GM12878 (cell line): ENCODE measurements around the gene WDR17. TPM values are rescaled to one million over a fixed set of nuclear protein-coding genes. Genes with fewer than 3 reads are reported as not detected.

Source experiments
- ATAC-seq: fragments of 200-7000 bp; cut with Tn5 transposase; 3 replicates; pipeline ENCODE4 v1.9.1; 2020; ENCODE audit warnings: mild to moderate bottlenecking, moderate library complexity
- BruUV-seq: library from RNA; stranded (reverse); fragments of 400-500 nt; replicated peaks from 2 replicates; lab custom pipeline; 2021; lab: Mats Ljungman, UMichigan
- CTCF ChIA-PET: fragments of 300-600 bp; sonication (Branson Sonifier 250); formaldehyde crosslinking; extraction: SDS; loops from one replicate; lab custom pipeline; 2021; ENCODE audit warnings: inconsistent platforms; lab: Yijun Ruan, JAX
- POLR2A ChIA-PET: fragments of 350-600 bp; formaldehyde crosslinking; extraction: SDS; loops from one replicate; lab custom pipeline; 2021; ENCODE audit warnings: inconsistent platforms; lab: Charles Lee
- RAD21 ChIA-PET: fragments of 300-600 bp; sonication (Branson Sonifier 250); formaldehyde crosslinking; loops from one replicate; lab custom pipeline; 2023; ENCODE audit warnings: antibody characterized with exemption; ENCODE audit not compliant: unreplicated experiment; lab: Charles Lee
- SMC1A ChIA-PET: fragments of 300-600 bp; sonication (Branson Sonifier 250); formaldehyde crosslinking; loops from one replicate; lab custom pipeline; 2023; ENCODE audit not compliant: unreplicated experiment, uncharacterized antibody; lab: Charles Lee
- DNase-seq: peaks from one replicate; pipeline ENCODE4 v3.0.0-alpha.2; 2011; ENCODE audit warnings: low read depth, low spot score
- FAIRE-seq: peaks from 3 replicates; lab custom pipeline; 2011; peaks lifted over from hg19 to GRCh38; lab: Jason Lieb, UNC
- H2AFZ ChIP-seq: 2 replicates; pipeline ENCODE4 v1.6.0; 2011; ENCODE audit warnings: low read depth, low read length, control low read depth; ENCODE audit not compliant: control insufficient read depth
- H3K27ac ChIP-seq: 2 replicates; pipeline ENCODE4 v1.5.1; 2011; ENCODE audit warnings: control low read depth; ENCODE audit not compliant: control insufficient read depth, insufficient read depth
- H3K27me3 ChIP-seq, 2 experiments: replicated peaks in 1 of 2; 2 replicates each; pipeline versions ENCODE4 v1.6.0 to v1.6.1; 2011; ENCODE audit warnings: low read length in 1 of 2; ENCODE audit not compliant: control insufficient read depth in 2 of 2, insufficient read depth in 2 of 2
- H3K36me3 ChIP-seq, 2 experiments: 2 replicates each; pipeline ENCODE4 v1.5.1; 2011; ENCODE audit warnings: low read length in 1 of 2; ENCODE audit not compliant: control insufficient read depth in 2 of 2, insufficient read depth in 2 of 2
- H3K4me1 ChIP-seq: 2 replicates; pipeline ENCODE4 v1.6.1; 2011; ENCODE audit warnings: mild to moderate bottlenecking, low read length, moderate library complexity, mixed read lengths; ENCODE audit not compliant: control insufficient read depth, insufficient read depth
- H3K4me2 ChIP-seq: 2 replicates; pipeline ENCODE4 v1.6.0; 2011; ENCODE audit warnings: control low read depth; ENCODE audit not compliant: control insufficient read depth, insufficient read depth
- H3K4me3 ChIP-seq: fragments of 200-600 bp; sonication (generic); 2 replicates; pipeline ENCODE4 v1.5.1; 2016
- H3K79me2 ChIP-seq: 2 replicates; pipeline ENCODE4 v1.6.0; 2011; ENCODE audit warnings: low read length; ENCODE audit not compliant: control insufficient read depth, insufficient read depth
- H3K9ac ChIP-seq: 2 replicates; pipeline ENCODE4 v1.8.0; 2011; ENCODE audit warnings: low read length, control low read depth, mixed read lengths; ENCODE audit not compliant: control insufficient read depth, insufficient read depth
- H3K9me3 ChIP-seq: replicated peaks from 3 replicates; pipeline ENCODE4 v1.5.1; 2011; ENCODE audit warnings: mild to moderate bottlenecking, low read length; ENCODE audit not compliant: control insufficient read depth, insufficient read depth
- H4K20me1 ChIP-seq: 2 replicates; pipeline ENCODE4 v1.6.0; 2011; ENCODE audit not compliant: control insufficient read depth, insufficient read depth
- ATF3 ChIP-seq: IDR thresholded peaks from 2 replicates; pipeline ENCODE4 v1.6.1; 2011; ENCODE audit warnings: low read depth, mild to moderate bottlenecking, low read length, moderate library complexity, borderline replicate concordance; ENCODE audit errors: extremely low read depth
- BCL11A ChIP-seq: IDR thresholded peaks from 2 replicates; pipeline ENCODE4 v1.6.1; 2011; ENCODE audit warnings: low read depth, low read length
- CBX3 ChIP-seq: fragments of 200-600 bp; sonication (generic); IDR thresholded peaks from 2 replicates; pipeline ENCODE4 v1.6.1; 2016; ENCODE audit warnings: low read depth, borderline replicate concordance
- IRF3 ChIP-seq: fragments of 450-650 bp; IDR thresholded peaks from 2 replicates; pipeline ENCODE4 v1.6.1; 2014; ENCODE audit warnings: mild to moderate bottlenecking
- ZBTB4 ChIP-seq: fragments of 450-650 bp; formaldehyde crosslinking; IDR thresholded peaks from 2 replicates; pipeline ENCODE4 v1.4.0; 2022; ENCODE audit warnings: mild to moderate bottlenecking, moderate library complexity
- WGBS: methylation state at CpG from one replicate; pipeline ENCODE4 v1.1.6; 2016; ENCODE audit warnings: low lambda C conversion rate; ENCODE audit not compliant: insufficient replicate concordance, insufficient coverage; ENCODE audit errors: missing lambda C conversion rate; 5-methylcytosine and 5-hydroxymethylcytosine counted together
- in situ Hi-C: fragments of 300-500 bp; cut with MboI; formaldehyde crosslinking; loops from 9 replicates; pipeline ENCODE4 v1.14.3; 2018; ENCODE audit warnings: mixed read lengths
- intact Hi-C: fragments of 100-400 bp; cut with micrococcal nuclease; formaldehyde crosslinking; loops from one replicate; pipeline ENCODE4 v1.14.2; 2022; ENCODE audit not compliant: unreplicated experiment
- polyA plus RNA-seq, 11 experiments: library from polyadenylated mRNA; depleted of rRNA in 4 of 11; unstranded in 6 of 11; stranded (reverse) in 5 of 11; fragments of >200 nt; fragmentation: Nextera tagmentation in 4 of 11; fragmentation: Illumina TruSeq in 1 of 11; extraction: Ambion mirVana in 4 of 11; extraction: Trizol in 1 of 11; gene quantifications; 1 replicate in 1 of 11; 2 replicates in 10 of 11; pipeline versions ENCODE4 v1.2.1 to v1.2.3, GENCODE V29; 2011 to 2016; ENCODE audit warnings: inconsistent platforms in 2 of 11, missing spikeins in 2 of 11, low read depth in 1 of 11
- total RNA-seq, 4 experiments: library from RNA; depleted of rRNA in 3 of 4; stranded (reverse); fragments of >200 nt in 3 of 4; fragmentation: Illumina TruSeq in 1 of 4; extraction: Trizol in 1 of 4; gene quantifications; 2 replicates each; pipeline versions ENCODE4 v1.2.1 to v1.2.3, GENCODE V29; 2013 to 2021

WDR17 gene
- total and polyA plus RNA-seq, 10 of the 15 experiments (the other 5 are each of a cell fraction or from before 2014, with no cell fraction given) = 0.43 to 3.8 (median 2.8) TPM

- Histone ChIP-seq H3K79me2 (no peaks in the 10 kb centered on the region), H3K27ac (no peak overlapping the region), H3K27me3 (no peaks in the 10 kb centered on the region; a peak in 1 of 4 replicates), H3K4me3 (no peak overlapping the region), H3K4me1 (no peaks in the 10 kb centered on the region; the same call in 1 of the 2 replicates), H3K4me2 (no peak overlapping the region), H2AFZ (no peak overlapping the region), H3K9ac (no peak overlapping the region), H3K36me3 (no peaks in the 10 kb centered on the region), H4K20me1 (no peaks in the 10 kb centered on the region), H3K9me3 (no peaks in the 10 kb centered on the region)
- POLR2A ChIA-PET = no interaction called here
- CTCF ChIA-PET = no interaction called here
- intact Hi-C loops = no loop called here
- RAD21 ChIA-PET = no interaction called here
- BruUV-seq = no TSS peak
- ATAC-seq (no peak), DNase-seq (no peak), FAIRE-seq (no peak)
- 74% methylated on average over 6 of the region's 6 CpGs for WGBS
- in situ Hi-C loops = no loop called here
- TF ChIP-seq ATF3 = no peak
- no peak for TF ChIP-seq CBX3
- no peak for TF ChIP-seq IRF3
- TF ChIP-seq BCL11A = no peak
- no peak for TF ChIP-seq ZBTB4 (CRISPR knock-in tag)
- SMC1A ChIA-PET = no interaction called here
Measured at GRCh38 chr4:176066757-176067156, 1.1 kb downstream of the WDR17 start.
